Measurements from ENCODE around the gene LYZ.

LYZ gene

GRCh38 chr12:69338120-69338859, 9.9 kb upstream of the LYZ start:
- TF ChIP-seq POU2F2 (IDR thresholded peaks at IDR 0.05; ENCODE audit: low read depth, low read length), result no peak
- TF ChIP-seq SPI1 (IDR thresholded peaks at IDR 0.05; ENCODE audit: low read depth, low read length), result no peak
- TF ChIP-seq POLR2A (IDR thresholded peaks at IDR 0.05; ENCODE audit: low read depth, low read length), result no peak
- TF ChIP-seq POLR2AphosphoS5 (IDR thresholded peaks at IDR 0.05; ENCODE audit: low read depth, low read length), result no peak
- TF ChIP-seq TAF1 (IDR thresholded peaks at IDR 0.05; ENCODE audit: low read depth, low read length), result no peak
- no peak for TF ChIP-seq PAX5 (IDR thresholded peaks at IDR 0.05; ENCODE audit: insufficient read depth, low read length, severe bottlenecking)
- no peak for FAIRE-seq
- no peak for DNase-seq (ENCODE audit: insufficient read length, low spot score)

- no peak for DNase-seq (ENCODE audit: insufficient read length, low spot score)
- no peak for FAIRE-seq
- TF ChIP-seq SPI1 (IDR thresholded peaks at IDR 0.05; ENCODE audit: low read depth, low read length) (no peak), POU2F2 (IDR thresholded peaks at IDR 0.05; ENCODE audit: low read depth, low read length) (no peak), TAF1 (IDR thresholded peaks at IDR 0.05; ENCODE audit: low read depth, low read length) (no peak), POLR2A (IDR thresholded peaks at IDR 0.05; ENCODE audit: low read depth, low read length) (no peak), PAX5 (IDR thresholded peaks at IDR 0.05; ENCODE audit: insufficient read depth, low read length, severe bottlenecking) (no peak), POLR2AphosphoS5 (IDR thresholded peaks at IDR 0.05; ENCODE audit: low read depth, low read length) (no peak)
These were observed 9.2 kb upstream of the LYZ start for GRCh38 chr12:69338936-69339335.

DNA sequence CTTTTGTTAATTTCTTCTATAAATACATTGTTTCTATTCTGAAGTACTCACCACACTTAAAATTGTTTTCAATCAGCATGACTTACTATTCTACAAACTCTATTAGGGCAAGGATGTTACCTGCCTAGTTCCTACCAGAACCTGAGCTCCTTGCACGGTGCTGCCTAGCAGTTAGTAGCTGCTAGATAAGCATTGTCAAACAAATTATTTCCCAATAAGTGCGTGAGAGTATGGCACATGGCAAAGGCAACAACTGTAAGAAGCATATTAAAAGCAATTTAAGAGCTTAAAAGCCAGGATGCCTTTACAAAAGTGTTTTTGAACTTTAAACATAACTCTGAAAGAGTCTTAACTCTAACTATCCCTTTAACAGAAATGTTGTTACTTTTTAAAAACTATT, 8.2 kb upstream of the LYZ start:
- TF ChIP-seq POLR2A (IDR thresholded peaks at IDR 0.05; ENCODE audit: low read depth, low read length), result no peak
- no peak for TF ChIP-seq SPI1 (IDR thresholded peaks at IDR 0.05; ENCODE audit: low read depth, low read length)
- TF ChIP-seq TAF1 (IDR thresholded peaks at IDR 0.05; ENCODE audit: low read depth, low read length), result no peak
- TF ChIP-seq POU2F2 (IDR thresholded peaks at IDR 0.05; ENCODE audit: low read depth, low read length), result no peak
- TF ChIP-seq PAX5 (IDR thresholded peaks at IDR 0.05; ENCODE audit: insufficient read depth, low read length, severe bottlenecking), result no peak
- TF ChIP-seq POLR2AphosphoS5 (IDR thresholded peaks at IDR 0.05; ENCODE audit: low read depth, low read length), result no peak
- FAIRE-seq (no peak), DNase-seq (ENCODE audit: insufficient read length, low spot score) (no peak)

DNA sequence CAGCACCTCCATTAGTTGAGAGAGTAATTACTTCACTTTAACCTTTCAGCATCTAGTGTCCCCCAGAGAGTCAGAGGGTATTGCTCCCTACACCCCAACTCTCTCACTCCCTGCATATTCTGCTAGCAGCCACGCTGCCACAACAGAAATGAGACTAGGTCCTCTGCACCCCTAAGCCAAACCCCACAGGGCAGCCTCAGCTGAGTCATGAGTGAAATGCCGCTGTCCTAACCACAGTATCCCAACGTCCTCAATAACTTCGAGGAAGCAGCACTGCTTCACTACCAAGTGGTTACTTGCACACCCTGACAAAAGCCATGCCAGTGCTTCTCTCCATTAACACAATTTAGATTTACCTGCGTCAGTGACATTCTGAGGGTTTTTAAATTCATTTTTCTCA, 6.9 kb upstream of the LYZ start:
- no peak for TF ChIP-seq POLR2A (IDR thresholded peaks at IDR 0.05; ENCODE audit: low read depth, low read length)
- TF ChIP-seq POLR2AphosphoS5 (IDR thresholded peaks at IDR 0.05; ENCODE audit: low read depth, low read length), result no peak
- no peak for TF ChIP-seq PAX5 (IDR thresholded peaks at IDR 0.05; ENCODE audit: insufficient read depth, low read length, severe bottlenecking)
- no peak for TF ChIP-seq SPI1 (IDR thresholded peaks at IDR 0.05; ENCODE audit: low read depth, low read length)
- TF ChIP-seq POU2F2 (IDR thresholded peaks at IDR 0.05; ENCODE audit: low read depth, low read length), result no peak
- no peak for TF ChIP-seq TAF1 (IDR thresholded peaks at IDR 0.05; ENCODE audit: low read depth, low read length)
- DNase-seq (ENCODE audit: insufficient read length, low spot score) (no peak), FAIRE-seq (no peak)

GRCh38 chr12:69342421-69342820, 5.8 kb upstream of the LYZ start:
- DNase-seq (ENCODE audit: insufficient read length, low spot score) (no peak), FAIRE-seq (no peak)
- TF ChIP-seq PAX5 (IDR thresholded peaks at IDR 0.05; ENCODE audit: insufficient read depth, low read length, severe bottlenecking), result no peak

DNA sequence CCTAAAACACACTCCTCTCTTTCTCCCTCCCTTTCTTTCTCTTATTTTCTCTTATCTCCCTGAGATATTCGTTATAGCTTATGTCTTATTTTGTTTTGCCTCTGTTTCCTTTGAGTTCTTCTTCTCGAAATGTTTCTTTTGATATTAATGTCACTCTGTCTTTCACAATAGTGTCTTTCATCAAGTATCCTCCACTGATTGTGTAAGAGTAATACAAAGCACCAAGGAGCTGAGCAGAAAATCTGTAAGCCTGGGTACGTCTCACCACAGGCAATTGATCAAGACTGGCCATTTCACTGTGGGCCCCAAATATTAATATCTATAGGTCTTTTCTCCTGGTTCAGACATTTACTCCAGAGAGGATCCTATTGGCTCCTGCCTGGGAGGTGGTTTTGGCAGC, 4.8 kb upstream of the LYZ start:
- no peak for FAIRE-seq
- no peak for DNase-seq (ENCODE audit: insufficient read length, low spot score)
- TF ChIP-seq POLR2A (IDR thresholded peaks at IDR 0.05; ENCODE audit: low read depth, low read length) (no peak), POU2F2 (IDR thresholded peaks at IDR 0.05; ENCODE audit: low read depth, low read length) (no peak), POLR2AphosphoS5 (IDR thresholded peaks at IDR 0.05; ENCODE audit: low read depth, low read length) (no peak), PAX5 (IDR thresholded peaks at IDR 0.05; ENCODE audit: insufficient read depth, low read length, severe bottlenecking) (no peak), SPI1 (IDR thresholded peaks at IDR 0.05; ENCODE audit: low read depth, low read length) (no peak), TAF1 (IDR thresholded peaks at IDR 0.05; ENCODE audit: low read depth, low read length) (no peak)

- DNase-seq (ENCODE audit: insufficient read length, low spot score), result no peak
- TF ChIP-seq POLR2AphosphoS5 (IDR thresholded peaks at IDR 0.05; ENCODE audit: low read depth, low read length) (no peak), PAX5 (IDR thresholded peaks at IDR 0.05; ENCODE audit: insufficient read depth, low read length, severe bottlenecking) (no peak), TAF1 (IDR thresholded peaks at IDR 0.05; ENCODE audit: low read depth, low read length) (no peak), POLR2A (IDR thresholded peaks at IDR 0.05; ENCODE audit: low read depth, low read length) (no peak), POU2F2 (IDR thresholded peaks at IDR 0.05; ENCODE audit: low read depth, low read length) (no peak), SPI1 (IDR thresholded peaks at IDR 0.05; ENCODE audit: low read depth, low read length) (no peak)
- no peak for FAIRE-seq
These were observed 4.1 kb upstream of the LYZ start for GRCh38 chr12:69343885-69344612.

- FAIRE-seq (no peak), DNase-seq (ENCODE audit: insufficient read length, low spot score) (no peak)
- no peak for TF ChIP-seq POU2F2 (IDR thresholded peaks at IDR 0.05; ENCODE audit: low read depth, low read length)
- no peak for TF ChIP-seq PAX5 (IDR thresholded peaks at IDR 0.05; ENCODE audit: insufficient read depth, low read length, severe bottlenecking)
- TF ChIP-seq POLR2AphosphoS5 (IDR thresholded peaks at IDR 0.05; ENCODE audit: low read depth, low read length), result no peak
These were observed 3.1 kb upstream of the LYZ start for GRCh38 chr12:69345077-69345476.

GRCh38 chr12:69345742-69346141, 2.4 kb upstream of the LYZ start:
- FAIRE-seq (no peak), DNase-seq (ENCODE audit: insufficient read length, low spot score) (no peak)
- TF ChIP-seq SPI1 (IDR thresholded peaks at IDR 0.05; ENCODE audit: low read depth, low read length) (no peak), PAX5 (IDR thresholded peaks at IDR 0.05; ENCODE audit: insufficient read depth, low read length, severe bottlenecking) (no peak), POLR2AphosphoS5 (IDR thresholded peaks at IDR 0.05; ENCODE audit: low read depth, low read length) (no peak), POU2F2 (IDR thresholded peaks at IDR 0.05; ENCODE audit: low read depth, low read length) (no peak), TAF1 (IDR thresholded peaks at IDR 0.05; ENCODE audit: low read depth, low read length) (no peak), POLR2A (IDR thresholded peaks at IDR 0.05; ENCODE audit: low read depth, low read length) (no peak)

Measured in GM12891 (cell line).